OCI-LY7 (cell line): ENCODE measurements around the gene PET117.

Experiments used
- EZH2phosphoT487 ChIP-seq: fragments of 200-600 bp; sonication (generic); IDR thresholded peaks from 2 replicates; pipeline ENCODE4 v1.6.1; 2018; ENCODE audit warnings: low read depth, borderline replicate concordance, mild to moderate bottlenecking, mixed run types, antibody characterized with exemption, low read length, moderate library complexity, mixed read lengths
- TF ChIP-seq, protein P1 (sequence below): fragments of 200-600 bp; sonication (generic); conservative IDR thresholded peaks from 2 replicates; pipeline ENCODE4 v1.5.1; 2014; ENCODE audit warnings: mild to moderate bottlenecking, antibody characterized with exemption, low read length, moderate library complexity, mixed read lengths

DNA sequence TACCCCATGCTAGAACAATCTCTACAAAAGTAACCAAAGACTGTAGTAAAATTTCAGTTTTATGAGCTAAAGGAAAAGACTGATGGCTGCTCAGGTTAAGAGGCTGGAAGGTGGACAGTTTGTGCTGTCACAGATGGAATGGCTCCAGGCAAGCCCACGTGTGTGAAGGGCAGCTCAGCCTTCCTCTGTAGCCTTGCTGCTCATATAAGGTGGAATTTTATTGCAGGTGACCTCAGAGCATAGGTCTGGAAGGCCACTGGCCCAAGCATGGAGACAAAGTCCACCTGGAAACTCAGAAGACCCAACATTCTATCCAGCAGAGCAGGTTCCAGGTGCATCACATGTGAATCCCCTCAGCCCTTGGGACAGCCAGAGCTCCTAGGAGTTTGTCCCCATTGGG is 53.6 kb downstream of the PET117 start:
- TF ChIP-seq, protein P1, sequence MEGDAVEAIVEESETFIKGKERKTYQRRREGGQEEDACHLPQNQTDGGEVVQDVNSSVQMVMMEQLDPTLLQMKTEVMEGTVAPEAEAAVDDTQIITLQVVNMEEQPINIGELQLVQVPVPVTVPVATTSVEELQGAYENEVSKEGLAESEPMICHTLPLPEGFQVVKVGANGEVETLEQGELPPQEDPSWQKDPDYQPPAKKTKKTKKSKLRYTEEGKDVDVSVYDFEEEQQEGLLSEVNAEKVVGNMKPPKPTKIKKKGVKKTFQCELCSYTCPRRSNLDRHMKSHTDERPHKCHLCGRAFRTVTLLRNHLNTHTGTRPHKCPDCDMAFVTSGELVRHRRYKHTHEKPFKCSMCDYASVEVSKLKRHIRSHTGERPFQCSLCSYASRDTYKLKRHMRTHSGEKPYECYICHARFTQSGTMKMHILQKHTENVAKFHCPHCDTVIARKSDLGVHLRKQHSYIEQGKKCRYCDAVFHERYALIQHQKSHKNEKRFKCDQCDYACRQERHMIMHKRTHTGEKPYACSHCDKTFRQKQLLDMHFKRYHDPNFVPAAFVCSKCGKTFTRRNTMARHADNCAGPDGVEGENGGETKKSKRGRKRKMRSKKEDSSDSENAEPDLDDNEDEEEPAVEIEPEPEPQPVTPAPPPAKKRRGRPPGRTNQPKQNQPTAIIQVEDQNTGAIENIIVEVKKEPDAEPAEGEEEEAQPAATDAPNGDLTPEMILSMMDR, result no peak
- no peak for TF ChIP-seq EZH2phosphoT487
